Frontal cortex (tissue), 4 donors: ENCODE measurements around the gene LRP1. TPM values are rescaled to one million over a fixed set of nuclear protein-coding genes. Genes with fewer than 3 reads are reported as not detected.

Source experiments
- DNase-seq, 2 donors: peaks; one replicate each; pipeline ENCODE4 v3.0.0; 2012; ENCODE audit warnings: low spot score in 2 of 2
- FAIRE-seq: peaks from 2 replicates; lab custom pipeline; 2012; peaks lifted over from hg19 to GRCh38; lab: Jason Lieb, UNC
- total RNA-seq: library from RNA; depleted of rRNA; stranded (reverse); fragments of >200 nt; gene quantifications from one replicate; pipeline ENCODE4 v1.2.3, GENCODE V29; 2014
- donor health status: control.
- donor health status: control.
- donor health status: control.

LRP1 gene
- total RNA-seq, 1 donor from 2014 or later, result 63.2 TPM

GRCh38 chr12:57227315-57228115, 99.2 kb downstream of the LRP1 start:
- DNase-seq, result no peak
- no peak for FAIRE-seq

DNA sequence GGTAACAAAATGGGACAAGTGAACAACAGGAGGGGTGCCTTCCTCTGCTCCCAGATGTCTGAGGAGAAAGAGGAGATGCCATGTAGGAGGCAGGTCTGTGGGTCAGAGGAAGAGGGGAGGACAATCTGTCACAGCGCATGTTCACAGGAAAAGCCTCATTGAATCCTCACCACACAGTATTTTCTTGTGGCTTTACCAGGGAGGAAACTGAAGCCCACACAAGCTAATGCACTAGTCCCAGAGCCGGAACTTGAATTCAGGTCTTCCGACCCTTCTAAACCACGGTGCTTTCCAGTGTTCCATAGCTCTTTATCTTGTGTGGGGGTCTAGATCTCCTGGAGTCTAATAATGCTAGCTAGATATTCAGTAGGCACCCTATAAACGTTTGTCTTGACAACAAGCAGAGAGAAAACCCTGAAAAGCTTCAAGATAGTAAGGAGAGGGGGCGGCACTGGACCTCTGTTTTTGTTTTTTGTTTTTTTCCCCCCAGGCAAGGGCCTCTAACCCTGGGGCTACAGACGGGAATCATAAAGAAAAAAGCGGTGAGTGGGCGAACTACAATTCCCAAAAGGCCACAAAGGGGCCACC, 100.9 kb downstream of the LRP1 start:
- DNase-seq (no peak), FAIRE-seq (no peak)

DNA sequence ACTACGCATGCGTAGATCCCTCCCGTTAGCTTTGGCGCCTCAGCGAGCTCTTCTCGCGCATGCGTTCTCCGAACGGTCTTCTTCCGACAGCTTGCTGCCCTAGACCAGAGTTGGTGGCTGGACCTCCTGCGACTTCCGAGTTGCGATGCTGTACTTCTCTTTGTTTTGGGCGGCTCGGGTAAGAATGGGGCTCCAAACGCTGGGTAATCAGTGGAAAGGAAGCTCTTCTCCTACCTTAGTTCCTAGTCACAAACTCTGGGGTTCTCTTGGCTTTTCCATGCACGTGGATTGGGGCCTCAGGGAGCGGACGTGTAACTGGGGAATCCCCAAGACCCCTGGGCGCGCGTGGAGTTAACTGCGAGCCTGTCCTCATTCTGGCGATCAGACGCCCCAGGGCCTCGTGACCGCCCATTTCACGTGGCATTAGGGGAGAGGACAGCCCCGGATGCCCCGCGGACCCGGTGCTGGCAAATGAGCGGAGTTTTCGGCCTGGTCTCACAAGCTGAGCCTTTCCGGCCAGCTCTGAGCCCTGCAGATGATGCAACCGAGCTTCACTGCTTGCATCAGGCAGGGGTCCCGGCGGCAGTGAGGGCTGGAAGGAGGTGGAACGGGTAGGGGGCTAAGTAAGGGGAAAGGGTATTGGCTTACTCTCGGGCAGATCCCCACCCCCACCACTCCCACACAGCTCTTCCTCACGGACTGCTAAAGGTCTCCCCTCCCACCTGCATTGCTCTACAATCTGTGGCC, 101.5 kb downstream of the LRP1 start, which contains the start of gene SHMT2:
SHMT2 (plus strand) TSS at position 78 of the 747 bp plus-strand sequence; CDS start at position 146, 68 bp downstream.
- no peak for FAIRE-seq

DNA sequence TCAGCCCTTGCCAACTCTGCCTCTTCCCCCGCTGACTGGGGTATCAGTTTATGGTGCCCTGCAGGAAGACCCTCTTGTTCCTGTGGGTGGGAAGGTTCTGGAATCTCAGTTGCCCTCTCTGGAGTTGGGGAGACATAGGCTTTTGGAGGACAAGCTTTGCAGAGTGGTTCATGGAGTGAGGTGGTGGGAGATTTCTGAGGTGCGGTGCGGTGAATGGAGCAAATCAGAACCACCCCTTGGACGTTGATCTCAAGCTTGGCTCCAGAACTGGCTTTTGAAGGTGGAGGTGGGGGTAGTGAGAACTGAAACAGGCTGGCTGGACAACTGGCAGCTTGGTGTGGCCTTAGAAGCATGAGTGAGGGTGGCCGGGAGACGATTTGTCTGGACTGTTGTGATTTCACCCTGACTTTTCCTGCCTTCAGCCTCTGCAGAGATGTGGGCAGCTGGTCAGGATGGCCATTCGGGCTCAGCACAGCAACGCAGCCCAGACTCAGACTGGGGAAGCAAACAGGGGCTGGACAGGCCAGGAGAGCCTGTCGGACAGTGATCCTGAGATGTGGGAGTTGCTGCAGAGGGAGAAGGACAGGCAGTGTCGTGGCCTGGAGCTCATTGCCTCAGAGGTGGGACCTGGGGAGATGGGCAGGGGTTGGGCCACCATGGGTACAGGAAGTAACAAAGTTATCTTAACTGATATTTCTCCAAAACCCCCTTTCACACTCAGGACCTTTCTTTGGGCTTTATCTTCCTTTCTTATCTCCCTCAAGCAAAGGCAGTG, 102.3 kb downstream of the LRP1 start:
- FAIRE-seq, result no peak
- DNase-seq, result no peak

More for the DNA sequence above, 101.5 kb downstream of the LRP1 start, which contains the start of gene SHMT2:
- DNase-seq, result peak; percentile 92 to 96

GRCh38 chr12:57231276-57232021, 103.2 kb downstream of the LRP1 start:
- DNase-seq (no peak), FAIRE-seq (no peak)

DNA sequence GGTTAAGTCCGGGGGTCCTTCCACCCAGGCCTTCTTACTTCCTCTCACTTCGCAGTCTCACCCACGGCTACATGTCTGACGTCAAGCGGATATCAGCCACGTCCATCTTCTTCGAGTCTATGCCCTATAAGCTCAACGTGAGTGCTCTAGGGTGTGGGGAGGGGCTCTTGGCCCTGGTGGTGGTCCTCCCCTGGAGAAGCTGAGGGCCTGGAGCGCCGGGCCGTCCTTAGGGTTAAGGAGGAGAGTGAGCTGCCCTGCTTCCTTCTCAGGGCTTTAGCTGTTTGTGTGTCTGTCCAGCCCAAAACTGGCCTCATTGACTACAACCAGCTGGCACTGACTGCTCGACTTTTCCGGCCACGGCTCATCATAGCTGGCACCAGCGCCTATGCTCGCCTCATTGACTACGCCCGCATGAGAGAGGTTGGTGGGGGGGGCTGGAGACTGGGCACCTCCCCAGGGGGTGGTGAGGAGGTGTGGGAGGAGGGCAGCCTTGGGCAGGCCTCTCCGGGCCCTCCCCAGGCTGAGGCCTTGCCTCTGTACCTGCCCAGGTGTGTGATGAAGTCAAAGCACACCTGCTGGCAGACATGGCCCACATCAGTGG, 104.0 kb downstream of the LRP1 start:
- no peak for DNase-seq
- no peak for FAIRE-seq

GRCh38 chr12:57233357-57234232, 105.3 kb downstream of the LRP1 start:
- FAIRE-seq (no peak), DNase-seq (no peak)

DNA sequence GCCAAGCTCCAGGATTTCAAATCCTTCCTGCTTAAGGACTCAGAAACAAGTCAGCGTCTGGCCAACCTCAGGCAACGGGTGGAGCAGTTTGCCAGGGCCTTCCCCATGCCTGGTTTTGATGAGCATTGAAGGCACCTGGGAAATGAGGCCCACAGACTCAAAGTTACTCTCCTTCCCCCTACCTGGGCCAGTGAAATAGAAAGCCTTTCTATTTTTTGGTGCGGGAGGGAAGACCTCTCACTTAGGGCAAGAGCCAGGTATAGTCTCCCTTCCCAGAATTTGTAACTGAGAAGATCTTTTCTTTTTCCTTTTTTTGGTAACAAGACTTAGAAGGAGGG, 105.9 kb downstream of the LRP1 start:
- FAIRE-seq, result no peak
- DNase-seq, result no peak

DNA sequence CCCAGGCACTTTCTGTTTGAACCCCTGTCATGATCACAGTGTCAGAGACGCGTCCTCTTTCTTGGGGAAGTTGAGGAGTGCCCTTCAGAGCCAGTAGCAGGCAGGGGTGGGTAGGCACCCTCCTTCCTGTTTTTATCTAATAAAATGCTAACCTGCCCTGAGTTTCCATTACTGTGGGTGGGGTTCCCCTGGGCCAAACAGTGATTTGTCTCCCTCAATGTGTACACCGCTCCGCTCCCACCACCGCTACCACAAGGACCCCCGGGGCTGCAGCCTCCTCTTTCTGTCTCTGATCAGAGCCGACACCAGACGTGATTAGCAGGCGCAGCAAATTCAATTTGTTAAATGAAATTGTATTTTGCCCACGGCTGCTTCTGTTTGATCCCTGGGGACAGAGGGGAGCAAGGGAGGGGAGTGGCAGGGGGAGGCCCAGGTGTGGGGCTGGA, 106.3 kb downstream of the LRP1 start:
- FAIRE-seq (no peak), DNase-seq (no peak)

DNA sequence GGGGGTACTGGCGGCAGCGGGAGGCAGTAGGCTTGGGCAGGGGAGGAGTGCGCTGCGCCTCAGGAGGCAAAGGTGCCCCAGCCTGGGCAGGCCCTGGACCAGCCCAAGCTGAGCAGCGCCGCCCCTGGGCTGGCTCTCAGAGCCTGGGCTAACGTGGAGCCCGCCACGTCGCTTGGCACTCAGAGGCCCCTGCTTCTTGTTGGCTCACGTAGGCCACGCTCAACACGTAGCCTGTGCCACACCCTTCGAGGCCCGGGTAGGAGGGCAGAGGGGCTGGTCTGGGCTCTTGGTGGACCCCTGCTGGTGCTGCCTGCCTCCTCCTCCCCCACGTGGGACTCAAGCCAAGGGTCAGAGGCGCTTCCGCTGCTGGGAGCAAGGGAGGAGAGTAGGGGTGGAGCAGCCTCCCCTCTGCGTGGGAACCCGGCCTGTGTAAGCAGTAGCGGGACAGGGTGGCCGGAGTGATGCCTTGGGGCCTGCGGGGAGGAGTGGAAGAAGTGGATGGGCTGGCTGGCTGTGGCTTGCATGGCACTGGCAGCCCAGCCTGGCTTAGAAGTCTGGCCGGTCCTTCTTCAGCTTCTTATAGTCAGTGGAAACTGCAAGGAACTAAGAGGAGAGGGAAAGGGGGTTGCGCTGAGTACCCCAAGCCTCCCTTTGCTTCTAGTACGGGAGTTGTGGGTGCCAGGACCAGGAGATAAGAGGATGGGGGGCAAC, 106.9 kb downstream of the LRP1 start:
- DNase-seq (no peak), FAIRE-seq (no peak)

- FAIRE-seq (no peak), DNase-seq (no peak)
These were observed 107.4 kb downstream of the LRP1 start for GRCh38 chr12:57235728-57236131.

DNA sequence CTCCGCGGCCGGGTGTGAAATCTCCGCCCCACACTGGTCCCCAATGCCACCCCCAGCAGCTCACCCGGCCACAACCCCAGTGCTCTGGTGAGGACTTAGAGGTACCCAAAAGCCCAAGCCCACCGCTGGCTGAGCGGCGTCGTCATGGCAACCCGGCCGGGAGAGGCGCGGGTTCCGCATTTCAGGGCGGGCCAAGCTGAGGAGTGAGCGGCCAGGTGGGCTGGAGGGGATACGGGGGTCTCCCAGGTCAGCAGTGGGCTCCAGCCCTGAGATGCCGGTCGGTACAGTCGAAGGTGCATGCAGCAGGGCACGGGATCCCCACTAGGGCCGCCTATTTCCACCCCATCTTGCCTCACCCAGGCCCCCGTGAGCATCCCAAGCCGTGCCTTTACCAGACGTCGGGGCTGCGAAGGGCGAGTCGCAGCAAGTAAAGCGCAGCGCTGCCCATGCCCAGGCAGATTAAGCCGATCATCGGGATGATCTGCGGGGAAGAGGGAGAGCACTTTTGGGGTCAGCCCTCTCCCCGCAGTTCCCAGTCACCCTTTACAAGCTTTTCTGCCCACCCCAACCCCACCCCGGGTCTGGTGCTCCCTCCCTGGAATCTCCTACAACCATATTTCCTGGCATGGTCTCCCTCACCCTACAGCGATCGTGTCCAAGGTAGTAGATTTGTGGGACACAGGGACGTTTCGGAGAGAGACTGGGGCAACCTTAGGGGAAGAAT, 108.1 kb downstream of the LRP1 start:
- FAIRE-seq (no peak), DNase-seq (no peak)

- DNase-seq (no peak), FAIRE-seq (no peak)
These were observed 108.8 kb downstream of the LRP1 start for GRCh38 chr12:57236925-57237595.

- no peak for FAIRE-seq
- no peak for DNase-seq
These were observed 109.3 kb downstream of the LRP1 start for GRCh38 chr12:57237596-57237931.

- no peak for FAIRE-seq
- DNase-seq, result no peak
These were observed 109.9 kb downstream of the LRP1 start for GRCh38 chr12:57237932-57238853.
